Glutamatergic neuron (in vitro differentiated cells): ENCODE results near the gene KCTD13. TPM values are rescaled to one million over a fixed set of nuclear protein-coding genes. Genes with fewer than 3 reads are reported as not detected.

Experiments used
- DNase-seq: peaks from one replicate; pipeline ENCODE4 v3.0.0; 2022
- H3K27ac Mint-ChIP-seq: one replicate; pipeline ENCODE4 v1.8.0; 2020; ENCODE audit warnings: mild to moderate bottlenecking, mixed read lengths, inconsistent platforms; ENCODE audit not compliant: unreplicated experiment
- H3K27me3 Mint-ChIP-seq: one replicate; pipeline ENCODE4 v1.8.0; 2020; ENCODE audit warnings: mild to moderate bottlenecking, moderate library complexity, mixed read lengths, inconsistent platforms; ENCODE audit not compliant: unreplicated experiment
- H3K36me3 Mint-ChIP-seq: one replicate; pipeline ENCODE4 v1.8.0; 2020; ENCODE audit warnings: mild to moderate bottlenecking, mixed read lengths, inconsistent platforms; ENCODE audit not compliant: unreplicated experiment
- H3K4me1 Mint-ChIP-seq: one replicate; pipeline ENCODE4 v1.8.0; 2020; ENCODE audit warnings: mild to moderate bottlenecking, low read depth, mixed read lengths, inconsistent platforms; ENCODE audit not compliant: unreplicated experiment
- H3K4me3 Mint-ChIP-seq: one replicate; pipeline ENCODE4 v1.8.0; 2020; ENCODE audit warnings: mild to moderate bottlenecking, mixed read lengths, inconsistent platforms; ENCODE audit not compliant: unreplicated experiment
- H3K9me3 Mint-ChIP-seq: one replicate; pipeline ENCODE4 v1.8.0; 2020; ENCODE audit warnings: mild to moderate bottlenecking, moderate library complexity, mixed read lengths, inconsistent platforms; ENCODE audit not compliant: unreplicated experiment
- total RNA-seq: library from RNA; stranded (reverse); fragmentation: NEBNext Ultra II Directional; extraction: Animal tissue kit (Norgen Biotek cat#: 25700); gene quantifications from one replicate; pipeline ENCODE4 v1.2.1, GENCODE V29; 2021; ENCODE audit not compliant: unreplicated experiment
- TF ChIP-seq, protein P1 (sequence below): fragments of 200-600 bp; sonication (generic); IDR thresholded peaks from one replicate; pipeline ENCODE4 v1.5.0; 2021; ENCODE audit not compliant: partially characterized antibody, unreplicated experiment

Gene KCTD13
- total RNA-seq, 1 donor from 2014 or later: 18.4 TPM

DNA sequence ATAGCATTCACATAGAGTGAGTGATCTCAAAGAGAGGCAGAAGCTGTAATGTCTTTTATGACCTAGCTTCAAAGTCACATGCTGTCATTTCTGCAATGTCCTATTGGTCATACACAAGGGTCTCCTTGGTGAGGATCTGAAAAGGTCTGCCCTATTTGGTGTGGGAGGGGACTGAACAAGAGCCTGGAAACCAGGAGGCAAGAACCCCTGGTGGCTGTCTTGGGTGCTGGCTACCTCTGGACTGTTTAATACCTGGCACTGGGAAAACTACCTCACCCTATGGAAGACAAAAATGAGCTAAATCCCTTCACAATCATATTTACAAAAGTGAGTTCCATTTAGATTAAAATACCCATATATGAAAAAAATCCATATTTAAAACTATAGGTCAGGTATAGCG, 9.0 kb downstream of the KCTD13 start:
- Mint-ChIP-seq H3K27ac (no peak overlapping the region), H3K4me3 (no peak overlapping the region), H3K9me3 (peaks cover 4% of the 10 kb centered on the region), H3K36me3 (no peaks in the 10 kb centered on the region), H3K27me3 (peaks cover 7% of the 10 kb centered on the region), H3K4me1 (peaks cover 5% of the 10 kb centered on the region)
- TF ChIP-seq, protein P1, sequence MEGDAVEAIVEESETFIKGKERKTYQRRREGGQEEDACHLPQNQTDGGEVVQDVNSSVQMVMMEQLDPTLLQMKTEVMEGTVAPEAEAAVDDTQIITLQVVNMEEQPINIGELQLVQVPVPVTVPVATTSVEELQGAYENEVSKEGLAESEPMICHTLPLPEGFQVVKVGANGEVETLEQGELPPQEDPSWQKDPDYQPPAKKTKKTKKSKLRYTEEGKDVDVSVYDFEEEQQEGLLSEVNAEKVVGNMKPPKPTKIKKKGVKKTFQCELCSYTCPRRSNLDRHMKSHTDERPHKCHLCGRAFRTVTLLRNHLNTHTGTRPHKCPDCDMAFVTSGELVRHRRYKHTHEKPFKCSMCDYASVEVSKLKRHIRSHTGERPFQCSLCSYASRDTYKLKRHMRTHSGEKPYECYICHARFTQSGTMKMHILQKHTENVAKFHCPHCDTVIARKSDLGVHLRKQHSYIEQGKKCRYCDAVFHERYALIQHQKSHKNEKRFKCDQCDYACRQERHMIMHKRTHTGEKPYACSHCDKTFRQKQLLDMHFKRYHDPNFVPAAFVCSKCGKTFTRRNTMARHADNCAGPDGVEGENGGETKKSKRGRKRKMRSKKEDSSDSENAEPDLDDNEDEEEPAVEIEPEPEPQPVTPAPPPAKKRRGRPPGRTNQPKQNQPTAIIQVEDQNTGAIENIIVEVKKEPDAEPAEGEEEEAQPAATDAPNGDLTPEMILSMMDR: no peak
- DNase-seq: no peak

DNA sequence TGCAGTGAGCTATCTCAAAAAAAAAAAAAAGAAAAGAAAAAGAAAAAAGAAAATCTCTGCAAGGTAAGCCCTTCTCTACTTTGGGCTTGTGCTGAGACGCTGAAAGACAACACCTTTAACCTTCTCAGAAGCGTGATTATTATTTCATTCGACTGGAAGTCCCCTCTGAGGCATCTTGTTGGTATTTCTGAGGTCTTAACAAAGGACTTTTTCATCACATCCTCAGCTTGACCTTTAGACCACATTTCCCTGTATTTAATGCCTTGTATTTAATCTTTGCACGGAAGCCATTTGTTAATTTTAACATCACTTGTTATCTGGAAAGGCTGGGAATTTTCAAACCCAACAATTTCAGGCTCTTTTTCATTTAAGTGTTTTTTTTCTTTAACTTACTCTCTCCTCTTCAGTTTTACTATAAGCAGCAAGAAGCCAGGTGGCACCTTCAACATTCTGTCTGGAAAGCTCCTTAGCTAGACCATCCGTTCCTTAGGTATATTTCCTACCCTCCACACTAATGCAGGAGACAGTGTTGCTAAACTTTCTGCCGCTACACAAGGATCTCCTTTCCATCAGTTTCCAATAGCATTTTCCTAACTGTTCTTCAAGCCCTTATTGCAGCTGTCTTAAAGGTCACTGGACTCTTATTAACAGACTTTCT, 10.3 kb downstream of the KCTD13 start:
- Mint-ChIP-seq H3K4me3 (no peak overlapping the region), H3K9me3 (peaks cover 4% of the 10 kb centered on the region), H3K27ac (no peak overlapping the region), H3K36me3 (no peaks in the 10 kb centered on the region), H3K4me1 (peaks cover under 1% of the 10 kb centered on the region), H3K27me3 (peaks cover 9% of the 10 kb centered on the region)
- DNase-seq: no peak
- TF ChIP-seq, protein P1: no peak

DNA sequence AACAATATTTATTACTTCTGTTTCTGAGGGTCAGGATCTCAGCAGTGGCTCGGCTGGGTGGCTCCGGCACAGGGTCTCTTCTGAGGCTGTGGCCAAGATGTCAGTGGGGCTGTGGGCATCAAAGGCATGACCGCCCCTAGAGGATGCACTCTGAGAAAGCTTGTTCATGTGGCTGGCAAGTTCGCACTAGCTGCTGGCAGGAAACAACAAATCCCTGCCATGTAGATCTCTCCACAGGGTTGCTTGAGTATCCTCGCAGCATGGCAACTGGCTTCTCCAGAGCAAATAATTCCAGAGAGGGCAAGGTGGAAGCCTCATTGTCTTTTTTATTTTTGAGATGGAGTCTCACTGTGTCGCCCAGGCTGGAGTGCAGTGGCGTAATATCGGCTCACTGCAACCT, 12.5 kb downstream of the KCTD13 start:
- Mint-ChIP-seq H3K27me3 (peaks cover 9% of the 10 kb centered on the region), H3K36me3 (no peaks in the 10 kb centered on the region), H3K27ac (peak overlapping the region; percentile 1), H3K9me3 (peaks cover 4% of the 10 kb centered on the region), H3K4me1 (no peaks in the 10 kb centered on the region), H3K4me3 (no peak overlapping the region)
- TF ChIP-seq, protein P1: no peak
- no peak for DNase-seq

DNA sequence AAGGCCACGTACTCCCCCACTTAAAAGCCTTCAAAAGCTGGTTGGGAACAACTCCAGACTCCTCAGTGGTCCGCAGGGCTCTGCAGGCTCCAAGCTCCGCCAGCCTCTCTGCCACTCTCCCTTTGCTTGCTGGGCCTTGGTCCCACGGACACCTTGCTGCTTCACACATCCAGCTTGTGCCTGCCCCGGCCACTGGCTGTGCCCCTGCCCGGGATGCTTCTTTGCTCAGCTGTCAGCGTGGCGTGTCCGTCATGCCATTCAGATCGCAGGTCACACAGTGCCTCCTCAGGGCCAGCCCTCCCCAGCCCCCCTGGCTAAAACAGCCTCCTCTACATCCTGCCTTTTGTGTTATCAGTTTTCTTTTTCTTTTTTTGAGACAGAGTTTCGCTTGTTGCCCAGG, 13.9 kb downstream of the KCTD13 start:
- TF ChIP-seq, protein P1: no peak
- Mint-ChIP-seq H3K9me3 (peaks cover 4% of the 10 kb centered on the region), H3K4me3 (peak overlapping the region; percentile 34), H3K4me1 (no peaks in the 10 kb centered on the region), H3K27ac (no peak overlapping the region), H3K27me3 (peaks cover 12% of the 10 kb centered on the region), H3K36me3 (no peaks in the 10 kb centered on the region)
- DNase-seq: no peak

DNA sequence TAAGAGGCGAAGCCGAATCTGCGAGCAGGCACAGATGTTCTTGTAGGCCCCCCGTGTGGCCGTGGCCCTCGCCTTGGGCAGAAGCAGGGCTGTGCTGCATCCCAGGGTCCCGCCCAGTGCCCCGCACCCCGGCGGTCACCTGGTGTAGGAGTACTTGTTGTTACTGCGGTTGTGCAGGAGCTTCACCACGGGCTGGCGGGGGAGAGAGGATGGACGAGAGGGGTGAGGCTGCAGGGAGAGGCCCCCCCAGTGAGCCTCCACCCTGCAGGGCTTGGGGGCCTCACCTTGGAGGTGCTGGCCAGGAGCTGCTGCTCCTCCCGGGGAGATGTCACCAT, 14.4 kb downstream of the KCTD13 start:
- H3K36me3 Mint-ChIP-seq: no peaks in the 10 kb centered on the region
- no peak for DNase-seq
- H3K9me3 Mint-ChIP-seq: peaks cover 4% of the 10 kb centered on the region
- H3K27me3 Mint-ChIP-seq: peaks cover 12% of the 10 kb centered on the region
- H3K4me3 Mint-ChIP-seq: no peak overlapping the region
- no peaks in the 10 kb centered on the region for H3K4me1 Mint-ChIP-seq
- TF ChIP-seq, protein P1: no peak
- no peak overlapping the region for H3K27ac Mint-ChIP-seq
